Lung (tissue), 12 donors: ENCODE results near the gene IGSF22. TPM values are rescaled to one million over a fixed set of nuclear protein-coding genes. Genes with fewer than 3 reads are reported as not detected.

Experiments used
- ATAC-seq: fragments of 200-7000 bp; cut with Tn5 transposase; one replicate; pipeline ENCODE4 v1.9.1; 2020; ENCODE audit warnings: moderate number of reproducible peaks; ENCODE audit not compliant: insufficient read depth, low FRiP score
- DNase-seq, 3 donors: peaks; one replicate each; pipeline ENCODE4 v3.0.0-alpha.2; 2013 to 2017
- H3K27ac ChIP-seq, 2 donors: one replicate each; pipeline ENCODE4 v1.5.1; 2013; ENCODE audit warnings: mild to moderate bottlenecking in 2 of 2, moderate library complexity in 2 of 2, control low read depth in 1 of 2, inconsistent platforms in 1 of 2, low read depth in 1 of 2, low read length in 1 of 2
- H3K27me3 ChIP-seq, 3 donors: one replicate each; pipeline ENCODE4 v1.5.1; 2013; ENCODE audit warnings: low read length in 2 of 3; ENCODE audit not compliant: control insufficient read depth in 3 of 3, insufficient read depth in 3 of 3
- H3K36me3 ChIP-seq, 4 donors: one replicate each; pipeline ENCODE4 v1.5.1; 2013; ENCODE audit warnings: low read length in 4 of 4, mild to moderate bottlenecking in 1 of 4, moderate library complexity in 1 of 4; ENCODE audit not compliant: control insufficient read depth in 4 of 4, insufficient read depth in 4 of 4
- H3K4me1 ChIP-seq, 5 donors: one replicate each; pipeline ENCODE4 v1.5.1; 2013; ENCODE audit warnings: low read length in 5 of 5, mild to moderate bottlenecking in 2 of 5, moderate library complexity in 1 of 5; ENCODE audit not compliant: control insufficient read depth in 5 of 5, insufficient read depth in 5 of 5
- H3K4me3 ChIP-seq: one replicate; pipeline ENCODE4 v1.5.1; 2013; ENCODE audit warnings: mild to moderate bottlenecking, control low read depth, moderate library complexity
- H3K9ac ChIP-seq, 2 donors: one replicate each; pipeline ENCODE4 v1.5.1; 2013; ENCODE audit warnings: low read length in 2 of 2, control low read depth in 1 of 2; ENCODE audit not compliant: insufficient read depth in 1 of 2
- H3K9me3 ChIP-seq, 4 donors: one replicate each; pipeline ENCODE4 v1.5.1; 2013; ENCODE audit warnings: low read length in 3 of 4, mild to moderate bottlenecking in 1 of 4, moderate library complexity in 1 of 4; ENCODE audit not compliant: control insufficient read depth in 4 of 4, insufficient read depth in 3 of 4
- WGBS, 2 donors: extraction: QIAGEN DNeasy Blood & Tissue Kit; methylation state at CpG; one replicate each; pipeline ENCODE4 v1.1.7; 2013; 5-methylcytosine and 5-hydroxymethylcytosine counted together
- polyA plus RNA-seq, 2 donors: library from polyadenylated mRNA; stranded (reverse); fragments of 200-250 nt; gene quantifications; one replicate each; pipeline ENCODE4 v1.2.1, GENCODE V29; 2013
- total RNA-seq, 2 donors: library from RNA; depleted of rRNA in 1 of 2; stranded (reverse); fragments of >200 nt in 1 of 2; gene quantifications; one replicate each; pipeline ENCODE4 v1.2.1, GENCODE V29; 2014 to 2021
- TF ChIP-seq, protein P1 (sequence below): IDR thresholded peaks from 2 replicates; pipeline ENCODE4 v1.5.1; 2012; ENCODE audit warnings: mild to moderate bottlenecking; ENCODE audit errors: control extremely low read depth, extremely low read depth
- donor health status: control.
- donor health status: control.
- donor health status: Bipolar disorder and iron deficiency.
- donor health status: healthy.
- donor health status: DM: yes; HTN: yes; CAD: no.

The IGSF22 gene
- total and polyA plus RNA-seq, 4 donors: 0.33 to 2.0 (median 0.56) TPM

DNA sequence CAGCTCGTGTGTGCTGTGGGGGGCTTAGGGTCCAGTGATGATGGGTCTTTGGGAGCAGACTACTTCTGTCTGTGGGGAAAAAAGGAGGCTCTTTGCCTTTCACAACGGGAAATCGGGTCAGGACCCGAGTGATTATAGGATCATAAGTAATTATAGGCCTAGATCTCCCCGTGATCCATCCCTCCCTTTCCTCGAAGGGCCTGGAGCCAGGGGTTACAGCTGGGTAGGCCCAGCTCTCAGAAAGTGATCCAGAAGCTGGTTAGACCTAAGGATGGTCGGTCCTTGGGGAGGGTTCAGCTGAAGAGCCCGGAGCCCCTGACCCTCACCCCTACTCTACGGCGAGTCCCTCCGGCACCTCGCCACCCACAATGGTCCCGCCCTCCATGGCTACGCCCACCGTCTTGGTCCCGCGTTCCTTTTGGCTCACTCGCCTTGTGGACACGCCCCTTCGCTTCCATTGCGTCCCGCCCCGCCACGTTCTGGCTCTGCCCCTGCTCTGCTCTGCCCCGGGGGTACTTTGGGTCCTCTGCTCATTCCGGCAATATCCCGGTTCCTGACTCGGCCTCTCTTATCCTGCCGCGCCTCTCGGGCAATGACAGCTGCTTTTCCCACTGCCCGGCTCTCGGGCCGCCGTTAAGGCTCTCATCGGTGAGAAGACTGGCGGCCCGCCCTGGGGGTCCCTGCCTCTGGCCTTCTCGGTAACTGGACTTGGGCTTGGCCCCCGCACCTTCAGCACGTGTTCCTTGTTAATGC, 5.0 kb downstream of the IGSF22 start:
- Histone ChIP-seq H3K27ac (peak overlapping the region in 1 of 2 donors; percentile 37), H3K4me3 (peak overlapping the region; percentile 44), H3K9me3 (no peaks in the 10 kb centered on the region), H3K36me3 (no peaks in the 10 kb centered on the region), H3K27me3 (no peaks in the 10 kb centered on the region), H3K9ac (peak overlapping the region in 1 of 2 donors; percentile 81), H3K4me1 (peaks cover 0 to 19% (median 0%) of the 10 kb centered on the region in 5 donors)
- TF ChIP-seq, protein P1, sequence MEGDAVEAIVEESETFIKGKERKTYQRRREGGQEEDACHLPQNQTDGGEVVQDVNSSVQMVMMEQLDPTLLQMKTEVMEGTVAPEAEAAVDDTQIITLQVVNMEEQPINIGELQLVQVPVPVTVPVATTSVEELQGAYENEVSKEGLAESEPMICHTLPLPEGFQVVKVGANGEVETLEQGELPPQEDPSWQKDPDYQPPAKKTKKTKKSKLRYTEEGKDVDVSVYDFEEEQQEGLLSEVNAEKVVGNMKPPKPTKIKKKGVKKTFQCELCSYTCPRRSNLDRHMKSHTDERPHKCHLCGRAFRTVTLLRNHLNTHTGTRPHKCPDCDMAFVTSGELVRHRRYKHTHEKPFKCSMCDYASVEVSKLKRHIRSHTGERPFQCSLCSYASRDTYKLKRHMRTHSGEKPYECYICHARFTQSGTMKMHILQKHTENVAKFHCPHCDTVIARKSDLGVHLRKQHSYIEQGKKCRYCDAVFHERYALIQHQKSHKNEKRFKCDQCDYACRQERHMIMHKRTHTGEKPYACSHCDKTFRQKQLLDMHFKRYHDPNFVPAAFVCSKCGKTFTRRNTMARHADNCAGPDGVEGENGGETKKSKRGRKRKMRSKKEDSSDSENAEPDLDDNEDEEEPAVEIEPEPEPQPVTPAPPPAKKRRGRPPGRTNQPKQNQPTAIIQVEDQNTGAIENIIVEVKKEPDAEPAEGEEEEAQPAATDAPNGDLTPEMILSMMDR: no peak
- DNase-seq (peak; percentile 93 to 95 (median 93)), ATAC-seq (peak; percentile 89)
- WGBS, 2 donors: 6 to 7% methylated on average over 39 to 41 of the region's 41 CpGs

DNA sequence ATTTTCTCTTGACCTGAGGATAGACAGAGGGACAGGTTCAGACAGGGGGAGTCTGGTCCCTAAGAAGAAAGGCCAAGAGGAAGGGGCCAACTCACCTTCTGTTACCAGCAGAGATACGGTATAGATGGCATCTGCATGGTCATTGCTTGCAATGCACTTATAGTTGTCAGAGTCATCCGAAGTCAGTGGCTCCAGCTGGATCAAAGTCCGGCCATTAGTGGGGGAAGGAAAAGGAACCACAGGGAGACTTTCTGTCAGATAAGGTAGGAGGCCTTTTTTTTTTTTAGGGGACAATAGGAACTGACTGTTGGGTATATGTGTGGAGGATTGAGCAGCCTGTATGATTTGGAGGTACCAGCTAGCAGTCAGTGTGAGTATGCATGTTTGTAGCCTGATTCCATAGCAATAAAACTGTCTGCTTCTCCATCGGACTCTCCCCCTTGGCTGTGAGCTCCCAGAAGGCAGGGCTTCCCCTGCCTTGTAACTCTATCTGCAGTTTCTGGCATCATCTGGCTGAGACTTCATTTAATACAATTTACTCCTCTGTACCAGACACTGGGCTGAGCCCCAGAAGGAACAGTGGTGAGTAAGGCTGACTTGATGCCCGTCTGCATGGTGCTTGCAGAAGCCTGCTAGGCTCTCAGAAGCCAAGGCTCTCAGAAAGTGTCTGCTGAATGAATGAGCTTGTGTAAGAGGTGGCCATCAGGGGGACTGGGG, 5.7 kb downstream of the IGSF22 start:
- peak in 2 of 3 donors; percentile 22 to 54 for DNase-seq
- Histone ChIP-seq H3K36me3 (no peaks in the 10 kb centered on the region), H3K4me3 (no peak overlapping the region), H3K9me3 (no peaks in the 10 kb centered on the region), H3K27me3 (no peaks in the 10 kb centered on the region), H3K4me1 (peaks cover 0 to 19% (median 0%) of the 10 kb centered on the region in 5 donors), H3K9ac (peak overlapping the region in 1 of 2 donors; percentile 29), H3K27ac (no peak overlapping the region)
- TF ChIP-seq, protein P1: no peak
- ATAC-seq: no peak
- 89 to 93% methylated on average over 5 of the region's 5 CpGs for WGBS, 2 donors

DNA sequence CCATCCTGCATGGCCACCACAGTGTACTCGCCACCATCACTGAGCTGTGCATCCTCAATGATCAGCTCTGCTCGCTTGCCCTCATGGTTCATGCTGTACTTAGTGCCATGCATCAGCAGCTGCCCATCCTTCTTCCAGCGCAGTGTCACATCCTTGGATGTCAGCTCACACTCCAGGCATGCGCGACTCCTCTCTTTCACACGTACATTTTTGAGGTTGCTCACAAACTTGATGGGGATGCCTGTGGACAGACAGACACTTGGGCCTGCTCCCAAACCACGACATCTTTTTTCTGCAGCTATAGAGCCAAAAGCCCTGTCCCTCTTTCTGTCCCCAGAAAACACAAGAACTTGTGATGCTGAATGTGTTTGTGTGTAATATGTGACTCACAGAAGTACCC, 10.5 kb downstream of the IGSF22 start:
- no peak overlapping the region for H3K4me3 ChIP-seq
- no peaks in the 10 kb centered on the region for H3K36me3 ChIP-seq
- H3K9ac ChIP-seq: no peak overlapping the region
- no peak for ATAC-seq
- 83 to 85% methylated on average over 7 of the region's 7 CpGs for WGBS, 2 donors
- H3K4me1 ChIP-seq: peaks cover 0 to 5% (median 0%) of the 10 kb centered on the region in 5 donors
- DNase-seq: no peak
- TF ChIP-seq, protein P1: no peak
- H3K9me3 ChIP-seq: no peaks in the 10 kb centered on the region
- no peaks in the 10 kb centered on the region for H3K27me3 ChIP-seq
- no peak overlapping the region for H3K27ac ChIP-seq
